GM19099 (cell line): ENCODE data around the gene SH3BP4.

ENCODE experiments used
- POLR2A ChIP-seq: IDR thresholded peaks from 3 replicates; pipeline ENCODE4 v1.6.1; 2011; ENCODE audit warnings: low read depth; ENCODE audit not compliant: insufficient read length; ENCODE audit errors: extremely low read depth

SH3BP4 gene

DNA sequence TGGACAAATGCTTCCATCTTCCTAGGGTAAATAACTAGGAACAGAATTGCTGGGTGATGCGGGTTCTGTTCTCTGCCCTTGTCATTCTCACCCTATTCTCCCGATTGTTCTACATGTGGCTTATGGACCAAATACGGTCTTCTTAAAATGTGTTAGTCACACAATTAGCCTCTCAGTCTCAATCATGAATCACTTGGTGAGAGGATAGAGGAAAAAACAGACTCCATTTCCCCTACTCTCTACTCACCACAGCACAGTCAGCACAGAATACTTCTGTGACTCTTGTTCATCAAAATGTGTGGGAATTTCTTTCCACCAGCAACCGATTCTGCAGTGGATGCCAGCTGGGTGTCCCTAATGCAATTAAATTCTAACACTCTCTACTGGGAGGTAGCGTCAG is 125.2 kb downstream of the SH3BP4 start:
- TF ChIP-seq POLR2A, result no peak

DNA sequence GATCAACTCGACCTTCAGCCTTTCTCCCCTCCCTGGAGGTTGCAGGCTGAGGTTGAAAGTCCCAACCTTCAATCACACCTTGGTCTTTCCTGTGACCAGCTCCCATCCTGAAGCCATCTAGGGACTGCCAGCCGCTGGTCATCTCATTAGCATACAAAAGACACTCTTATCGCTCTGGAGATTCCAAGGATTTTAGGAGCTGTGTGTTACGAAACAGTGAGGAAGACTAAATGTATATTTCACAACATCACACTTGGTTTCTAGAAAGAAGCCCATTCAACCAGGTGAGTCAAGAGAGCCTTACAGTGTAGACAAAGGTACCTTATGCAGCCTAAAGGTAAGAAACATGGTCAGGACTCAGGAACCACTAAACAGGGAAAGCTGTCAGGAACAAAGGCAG is 126.4 kb downstream of the SH3BP4 start:
- TF ChIP-seq POLR2A, result no peak

GRCh38 chr2:235078914-235079472 is 127.2 kb downstream of the SH3BP4 start:
- no peak for TF ChIP-seq POLR2A

- TF ChIP-seq POLR2A, result no peak
Measured at GRCh38 chr2:235080101-235080500, 128.3 kb downstream of the SH3BP4 start.

DNA sequence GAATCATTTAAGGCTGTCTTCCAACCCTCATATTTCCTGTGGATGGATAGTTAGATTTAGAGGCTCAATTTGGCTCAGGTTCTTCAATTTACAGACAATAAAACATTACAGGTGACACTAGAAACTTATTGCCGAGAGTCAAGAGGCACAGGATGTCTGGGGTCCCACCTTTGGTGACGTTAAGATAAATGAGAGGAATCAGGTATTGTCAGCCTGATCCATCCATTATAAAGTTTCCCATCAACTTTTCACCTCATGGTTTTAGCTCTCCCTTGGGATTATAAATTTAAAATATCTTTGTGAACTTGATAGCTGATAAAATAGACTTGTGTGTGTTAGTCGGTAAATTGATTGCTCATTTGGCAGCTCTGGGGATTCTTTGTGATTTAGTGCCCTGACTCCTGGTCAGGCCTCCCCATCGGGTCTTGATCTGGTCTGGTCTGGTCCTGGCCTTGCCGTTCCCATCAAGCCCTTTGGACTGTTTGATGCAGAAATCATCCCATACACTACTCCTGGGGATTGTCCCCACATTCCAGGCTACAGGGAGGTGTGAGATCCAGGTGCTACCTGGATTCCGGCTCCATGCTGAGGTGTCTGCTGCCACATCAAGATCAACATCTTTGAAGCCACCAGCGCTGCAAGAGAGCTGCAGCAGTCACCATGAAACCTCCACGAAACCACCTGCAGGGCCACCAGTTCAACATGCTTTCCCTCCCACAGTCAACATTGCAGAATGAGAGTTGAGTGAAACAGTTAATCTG is 130.9 kb downstream of the SH3BP4 start:
- no peak for TF ChIP-seq POLR2A

DNA sequence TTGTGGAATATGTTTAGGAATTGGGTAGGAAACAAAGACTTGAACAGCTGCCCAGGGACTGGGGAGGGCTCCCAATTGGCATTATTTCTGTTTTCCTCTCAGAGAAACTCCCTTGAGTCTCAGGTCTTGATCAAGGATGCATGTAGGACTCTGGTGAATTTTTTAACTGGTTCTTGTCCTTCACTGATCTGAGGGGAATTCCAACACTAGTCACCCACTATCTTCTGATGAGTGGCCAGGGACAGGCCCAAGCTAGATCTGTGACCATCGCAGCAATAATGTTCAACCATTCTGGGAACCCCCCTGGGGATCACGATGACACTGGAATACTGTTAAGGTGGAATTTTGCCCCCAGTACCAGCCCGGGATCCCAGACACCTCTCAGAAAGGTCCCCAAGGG is 132.0 kb downstream of the SH3BP4 start:
- TF ChIP-seq POLR2A, result no peak

GRCh38 chr2:235084424-235084823 is 132.6 kb downstream of the SH3BP4 start:
- TF ChIP-seq POLR2A, result no peak

GRCh38 chr2:235085476-235085875 is 133.7 kb downstream of the SH3BP4 start:
- no peak for TF ChIP-seq POLR2A

GRCh38 chr2:235086481-235087184 is 134.8 kb downstream of the SH3BP4 start:
- TF ChIP-seq POLR2A, result no peak

DNA sequence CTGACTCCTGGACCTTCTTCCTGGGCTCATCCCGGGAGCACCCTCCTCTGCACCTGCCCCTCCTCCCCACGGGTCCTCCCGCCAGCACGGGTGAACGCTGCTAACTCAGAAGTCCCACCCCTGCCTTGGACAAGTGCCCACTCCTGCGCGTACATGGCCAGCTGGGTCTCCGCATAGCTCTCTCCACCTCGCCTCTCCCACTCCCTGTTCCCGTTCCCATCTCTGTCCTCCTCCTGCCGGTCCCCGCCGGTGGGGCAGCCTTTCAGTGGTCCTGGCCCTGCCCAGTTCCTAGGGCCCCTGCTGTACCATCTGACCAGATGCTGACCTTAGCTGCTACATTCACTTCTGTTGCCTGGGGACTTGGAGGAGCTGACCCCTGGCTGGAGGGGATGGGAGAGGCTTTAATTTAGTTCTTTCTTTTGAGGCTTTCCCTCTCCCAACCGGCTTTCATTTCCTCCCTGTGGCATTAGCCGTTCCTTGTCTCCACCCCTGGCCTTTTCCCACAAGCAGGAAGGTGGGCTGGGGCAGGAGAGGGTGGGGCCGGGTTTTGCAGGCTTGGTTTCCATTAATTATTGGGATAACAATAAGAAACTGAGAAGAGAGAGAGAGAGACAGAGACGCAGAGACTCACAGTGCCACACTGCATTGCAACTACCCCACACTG is 136.1 kb downstream of the SH3BP4 start:
- TF ChIP-seq POLR2A, result no peak

- TF ChIP-seq POLR2A, result no peak
Measured at GRCh38 chr2:235088496-235088921, 136.7 kb downstream of the SH3BP4 start.

- TF ChIP-seq POLR2A, result no peak
Measured at GRCh38 chr2:235091421-235091820, 139.6 kb downstream of the SH3BP4 start.

- no peak for TF ChIP-seq POLR2A
Measured at GRCh38 chr2:235091983-235092382, 140.2 kb downstream of the SH3BP4 start.

DNA sequence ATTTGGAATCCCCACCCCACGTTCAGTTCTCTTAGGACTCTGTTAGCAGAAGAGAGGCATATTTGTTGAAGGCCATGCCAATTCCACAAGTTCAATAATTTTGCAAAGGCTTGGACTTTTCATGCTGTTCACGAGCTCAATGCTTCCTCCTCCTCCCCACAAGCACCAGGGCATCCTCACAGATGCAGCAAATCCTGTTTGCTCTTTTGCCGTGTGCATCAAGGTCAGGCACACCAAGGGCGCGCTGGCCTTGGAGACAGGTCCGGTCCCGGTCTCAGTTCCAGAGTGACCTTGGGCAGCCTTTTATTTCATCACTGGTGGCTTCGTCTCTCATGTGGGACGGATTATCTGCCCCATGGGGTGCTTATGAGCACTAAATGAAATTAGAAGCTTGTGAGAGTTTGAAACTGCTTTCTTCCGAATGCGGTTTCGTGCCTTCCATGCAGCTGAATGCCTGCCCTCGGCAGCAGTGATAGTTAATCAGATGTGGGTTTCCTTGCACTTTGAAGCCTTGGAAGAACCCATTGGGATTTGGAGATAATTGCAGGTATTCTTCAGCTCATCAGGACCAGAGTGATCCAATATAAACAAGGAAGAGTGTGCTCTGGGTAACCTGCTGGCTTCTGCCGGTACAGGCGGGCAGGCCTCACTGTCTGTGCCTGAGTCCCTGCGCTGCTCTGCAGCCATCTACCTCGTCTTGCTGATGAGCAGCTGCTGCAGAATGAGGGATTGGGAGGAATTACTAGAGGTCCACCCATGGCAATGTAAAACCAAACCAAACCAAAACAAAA is 140.8 kb downstream of the SH3BP4 start:
- TF ChIP-seq POLR2A, result no peak

GRCh38 chr2:235094457-235094856 is 142.6 kb downstream of the SH3BP4 start:
- no peak for TF ChIP-seq POLR2A
